CD4-positive, alpha-beta T cell treated with Interleukin-17A for 4 hours (primary cell): ENCODE measurements around the gene CEP170B.
"Not testable (repeated sequence)": the region's sequence is repeated elsewhere in the genome, so short reads cannot be mapped to it uniquely, and the experiment has no call there.

Experiments used
- DNase-seq: peaks from one replicate; pipeline ENCODE4 v3.0.0-alpha.2; 2020; ENCODE audit warnings: mixed read lengths

CEP170B gene

DNA sequence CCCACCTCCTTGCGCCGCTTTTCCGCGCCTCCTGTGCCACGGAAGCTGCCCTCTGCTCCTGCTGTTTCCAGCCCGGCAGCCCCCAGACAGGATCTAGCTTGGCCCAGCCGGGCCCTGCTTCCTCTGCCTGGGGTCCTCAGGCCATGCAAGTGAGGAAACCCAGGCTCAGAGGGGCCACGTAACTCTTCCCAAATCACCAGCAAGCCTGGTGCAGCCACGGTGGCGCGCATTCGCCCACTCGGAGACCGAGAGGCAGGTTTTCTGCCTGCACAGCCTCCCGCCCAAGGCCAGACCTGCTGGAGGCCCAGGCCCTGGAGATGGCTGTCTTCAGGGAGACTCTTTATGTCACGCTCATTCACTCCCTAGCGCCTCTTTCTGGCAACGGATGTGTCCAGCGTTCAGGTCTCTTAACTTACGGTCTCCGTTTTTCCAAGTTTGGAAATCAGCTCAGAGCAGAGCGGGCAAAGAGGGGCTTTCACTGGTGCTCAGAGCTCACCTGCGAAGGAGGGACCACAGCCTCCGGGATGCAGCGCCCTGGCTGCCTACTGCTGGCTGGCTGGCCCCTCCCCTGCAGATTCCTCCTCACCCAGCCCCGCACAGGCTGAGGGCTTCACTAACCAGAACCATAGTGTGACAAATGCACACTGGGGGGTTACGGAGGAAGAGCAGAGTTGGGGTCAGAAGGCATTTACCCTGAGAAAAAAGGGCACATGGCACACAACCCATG lies 20.6 kb upstream of the CEP170B start:
- DNase-seq, result no peak

DNA sequence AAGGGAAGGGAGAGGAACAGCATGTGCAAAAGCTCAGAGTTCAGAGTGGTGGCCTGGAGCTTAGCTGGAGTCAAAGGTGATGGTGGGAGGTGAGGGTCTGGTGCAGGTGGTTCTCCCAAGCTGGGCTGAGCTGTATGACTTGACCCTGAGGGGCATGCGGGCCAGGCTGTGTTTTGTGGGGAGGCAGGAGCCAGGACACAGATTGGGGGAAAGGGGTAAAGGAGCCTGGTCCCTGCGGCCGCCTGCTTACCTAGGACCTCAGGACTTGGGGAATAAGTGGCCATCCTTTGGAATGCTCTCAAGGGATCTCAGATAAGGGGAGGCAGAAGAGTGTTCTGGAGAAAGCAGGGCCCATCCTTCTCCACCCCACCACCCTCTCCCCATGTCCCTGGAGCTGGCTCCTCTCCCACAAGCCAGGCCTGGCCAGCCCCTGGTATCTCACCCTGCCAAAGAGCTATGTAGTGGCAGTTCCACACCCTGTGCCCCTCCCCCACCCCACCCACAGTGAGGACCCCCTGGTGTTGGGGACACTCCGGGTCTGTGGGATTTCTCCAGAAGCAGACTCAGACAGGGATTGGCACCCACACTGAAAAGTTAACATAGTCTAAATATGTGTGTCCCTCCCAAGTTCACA lies 19.9 kb upstream of the CEP170B start:
- no peak for DNase-seq

DNA sequence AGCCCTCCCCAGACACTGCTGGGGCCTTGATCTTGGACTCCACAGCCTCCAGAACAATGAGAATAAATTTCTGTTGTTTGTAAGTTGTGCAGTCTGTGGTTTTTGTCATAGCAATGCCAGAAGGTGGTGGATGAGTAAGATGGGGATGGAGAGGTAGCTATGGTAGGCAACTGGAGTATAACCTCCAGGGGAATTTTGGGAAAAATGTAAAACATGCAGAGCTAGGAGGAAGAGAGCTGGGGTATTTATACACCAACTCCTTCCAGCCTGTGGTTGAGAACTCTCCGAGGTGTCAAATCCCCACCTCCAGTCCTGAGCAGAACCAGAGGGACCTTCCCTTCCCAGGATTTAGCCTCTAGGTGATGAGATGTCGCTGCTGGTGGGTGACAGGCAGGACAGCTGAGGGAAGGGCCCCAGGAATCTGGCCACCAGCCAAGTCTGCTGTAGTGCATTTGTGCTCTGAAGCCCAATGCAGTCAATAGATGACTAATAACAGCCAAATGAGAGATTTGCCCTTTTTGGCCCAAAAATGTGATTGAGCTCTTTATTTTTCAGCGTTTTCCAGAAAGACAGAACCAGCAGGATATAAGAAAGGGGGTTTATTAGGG lies 19.1 kb upstream of the CEP170B start:
- DNase-seq, result no peak

DNA sequence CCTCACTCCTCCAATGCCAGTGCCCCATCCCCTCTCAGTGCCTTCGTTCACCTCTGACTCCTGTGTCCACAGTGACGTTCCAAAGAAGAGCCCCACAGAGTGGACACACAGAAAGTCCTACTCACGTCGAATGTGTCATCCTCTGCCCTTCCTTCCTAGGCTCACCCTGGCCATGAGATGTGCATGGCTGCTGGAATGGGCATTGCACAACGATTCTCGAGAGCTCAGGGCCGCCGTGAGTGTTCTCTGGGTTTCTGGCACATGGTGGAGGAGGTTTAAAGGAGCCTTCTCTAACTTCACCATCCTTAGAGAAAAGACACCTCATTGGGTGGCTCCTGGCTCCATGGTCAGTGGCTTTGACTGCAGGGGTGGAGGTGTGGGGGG lies 12.8 kb upstream of the CEP170B start:
- DNase-seq, result no peak

DNA sequence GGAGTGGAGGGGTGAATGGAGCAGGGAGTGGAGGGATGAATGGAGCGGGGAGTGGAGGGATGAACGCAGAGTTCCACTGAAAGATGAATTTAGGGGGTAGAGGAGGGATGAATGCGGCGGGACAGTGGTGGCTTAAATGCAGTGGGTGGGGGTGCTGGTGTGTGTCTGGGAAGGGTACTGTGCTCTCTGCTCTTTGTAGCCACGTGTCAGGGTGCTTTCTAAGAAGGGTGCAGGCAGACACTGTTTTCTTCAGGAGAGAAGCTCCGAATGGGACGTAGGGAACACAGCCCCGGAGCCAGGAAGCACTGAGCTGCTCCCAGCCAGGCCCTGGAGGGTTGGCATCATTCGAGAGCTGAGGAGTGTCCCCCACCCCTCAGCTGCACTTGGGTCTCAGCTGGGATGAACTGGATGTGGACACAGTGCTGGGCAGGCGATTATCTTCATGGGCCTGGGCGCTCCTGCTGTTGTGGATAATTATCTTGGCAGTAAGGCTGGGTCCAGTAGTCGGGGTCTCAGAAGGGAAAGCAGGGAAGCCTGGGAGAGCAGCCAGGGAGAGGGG lies 9.5 kb upstream of the CEP170B start:
- no peak for DNase-seq

DNA sequence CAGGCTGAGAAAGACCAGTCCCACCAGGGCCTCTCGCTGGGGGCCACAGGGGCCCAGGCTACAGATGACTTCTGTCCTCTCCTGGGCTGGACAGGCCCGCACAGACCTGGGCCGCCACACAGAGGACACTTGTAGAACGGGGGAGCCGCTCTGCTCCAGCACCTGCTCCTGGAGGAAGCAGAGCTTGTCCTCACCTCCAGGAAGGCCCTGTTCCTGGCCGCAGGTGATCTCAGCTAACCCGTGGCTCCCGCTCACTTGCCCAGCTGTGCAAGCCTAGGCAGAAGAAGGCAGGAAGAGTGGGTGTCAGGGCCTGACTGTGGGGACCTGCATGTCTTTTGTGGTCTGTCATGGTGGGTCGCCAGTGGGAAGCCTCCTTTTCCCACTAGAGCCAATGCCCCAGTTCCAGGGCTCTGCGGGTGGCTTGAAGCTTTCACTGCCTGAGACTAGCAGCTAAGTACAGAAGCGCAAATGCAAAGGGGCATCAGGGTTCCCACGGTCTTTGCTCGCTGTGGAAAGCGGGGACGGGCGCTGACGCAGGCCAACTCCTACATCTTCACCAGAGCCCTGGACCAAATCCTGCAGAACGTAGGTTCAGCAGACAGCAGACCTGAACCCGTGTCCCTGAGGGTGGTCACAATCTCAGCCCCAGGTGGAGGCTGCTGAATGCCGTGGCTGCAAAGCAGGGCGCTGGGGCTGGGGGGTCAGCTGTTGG lies 8.8 kb upstream of the CEP170B start:
- DNase-seq, result no peak

DNA sequence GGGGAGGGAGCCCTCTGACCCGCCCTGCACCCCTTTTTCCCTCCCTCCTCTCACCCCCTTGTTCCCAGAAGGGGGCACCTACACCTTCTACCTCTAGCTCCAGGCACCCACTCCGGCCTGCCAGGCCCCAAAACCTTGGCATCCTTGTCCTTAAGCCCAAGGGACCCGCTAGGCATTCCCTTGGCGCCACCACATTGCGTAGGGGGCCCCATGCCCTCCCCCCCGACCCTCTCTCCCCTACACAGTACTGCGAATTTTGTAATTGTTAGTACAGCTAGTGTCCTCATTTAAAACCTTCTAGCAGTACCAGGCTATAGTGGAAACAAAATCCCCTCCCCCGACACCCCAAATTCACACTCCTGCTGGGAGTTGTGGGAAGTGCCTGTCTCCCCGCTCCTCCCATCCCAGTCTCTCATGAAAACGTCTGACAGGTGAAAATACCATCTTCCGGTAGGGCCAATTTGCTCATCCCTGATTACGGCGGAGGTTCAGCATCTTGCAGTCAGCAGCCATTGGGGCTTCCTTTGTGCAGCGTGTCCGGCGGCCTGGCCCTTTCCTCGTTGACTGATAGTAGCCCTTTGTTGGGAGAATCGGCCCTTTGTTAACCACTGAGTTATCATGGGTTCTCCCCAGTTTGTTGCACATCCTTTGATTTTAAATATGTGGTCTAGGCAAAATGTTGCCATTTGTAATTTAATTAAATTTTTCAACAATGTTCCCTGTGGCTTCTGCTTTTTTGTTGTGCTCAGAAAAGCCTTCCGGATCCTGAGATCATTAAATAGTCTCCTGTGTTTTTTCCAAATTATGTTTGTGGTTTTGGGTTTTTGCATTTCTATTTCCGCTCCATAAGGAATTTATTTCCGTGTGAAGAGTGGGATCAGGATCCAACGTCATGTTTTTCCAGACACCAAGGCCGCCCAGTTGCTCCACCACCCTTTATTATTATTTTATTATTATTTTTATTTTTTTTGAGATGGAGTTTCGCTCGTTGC lies 7.9 kb upstream of the CEP170B start:
- DNase-seq, result no peak

DNA sequence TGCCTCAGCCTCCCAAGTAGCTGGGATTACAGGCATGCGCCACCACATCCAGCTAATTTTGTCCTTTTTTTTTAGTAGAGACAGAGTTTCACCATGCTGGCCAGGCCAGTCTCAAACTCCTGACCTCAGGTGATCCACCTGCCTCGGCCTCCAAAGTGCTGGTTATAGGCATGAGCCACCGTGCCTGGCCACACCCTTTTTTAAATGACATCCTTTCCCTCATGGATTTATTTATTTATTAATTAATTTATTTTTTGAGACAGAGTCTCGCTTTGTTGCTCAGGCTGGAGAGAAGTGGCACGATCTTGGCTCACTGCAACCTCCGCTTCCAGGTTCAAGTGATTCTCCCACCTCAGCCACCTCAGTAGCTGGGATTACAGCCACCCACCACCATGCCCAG lies 7.1 kb upstream of the CEP170B start:
- not testable (repeated sequence) for DNase-seq

DNA sequence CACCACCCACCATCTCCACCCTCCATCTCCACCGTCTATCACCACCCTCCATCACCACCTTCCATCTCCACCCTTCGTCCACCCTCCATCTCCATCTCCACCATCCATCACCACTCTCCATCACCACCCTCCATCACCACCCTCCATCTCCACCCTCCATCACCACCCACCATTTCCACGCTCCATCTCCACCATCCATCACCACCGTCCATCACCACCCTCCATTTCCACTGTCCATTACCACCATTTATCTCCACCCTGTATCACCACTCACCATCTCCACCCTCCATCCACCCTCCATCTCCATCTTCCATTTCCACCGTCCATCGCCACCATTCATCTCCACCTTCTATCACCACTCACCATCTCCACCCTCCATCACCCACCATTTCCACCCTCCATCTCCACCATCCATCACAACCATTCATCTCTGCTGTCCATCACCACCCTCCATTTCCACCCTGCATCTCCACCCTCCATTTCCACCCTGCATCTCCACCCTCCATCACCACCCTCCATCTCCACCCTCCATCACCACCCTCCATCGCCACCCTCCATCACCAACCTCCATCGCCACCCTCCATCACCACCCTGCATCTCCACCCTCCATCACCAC lies 6.1 kb upstream of the CEP170B start:
- DNase-seq, result no peak

DNA sequence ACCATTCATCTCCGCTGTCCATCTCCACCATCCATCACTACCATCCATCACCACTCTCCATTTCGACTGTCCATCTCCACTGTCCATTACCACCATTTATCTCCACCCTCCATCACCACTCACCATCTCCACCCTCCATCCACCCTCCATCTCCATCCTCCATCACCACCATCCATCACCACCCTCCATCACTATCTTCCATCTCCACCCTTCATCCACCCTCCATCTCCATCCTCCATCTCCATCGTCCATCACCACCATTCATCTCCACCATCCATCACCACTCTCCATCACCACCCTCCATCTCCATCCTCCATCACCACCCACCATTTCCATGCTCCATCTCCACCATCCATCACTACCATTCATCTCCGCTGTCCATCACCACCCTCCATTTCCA lies 5.2 kb upstream of the CEP170B start:
- DNase-seq, result no peak

DNA sequence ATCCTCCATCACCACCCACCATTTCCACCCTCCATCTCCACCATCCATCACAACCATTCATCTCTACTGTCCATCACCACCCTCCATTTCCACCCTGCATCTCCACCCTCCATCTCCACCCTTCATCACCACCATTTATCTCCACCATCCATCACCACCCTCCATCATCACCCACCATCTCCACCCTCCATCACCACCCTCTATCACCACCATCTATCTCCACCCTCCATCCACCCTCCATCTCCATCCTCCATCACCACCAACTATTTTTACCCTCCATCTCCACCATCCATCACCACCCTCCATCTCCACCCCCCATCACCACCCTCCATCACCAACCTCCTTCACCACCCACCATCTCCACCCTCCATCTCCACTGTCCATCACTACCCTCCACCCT lies 4.7 kb upstream of the CEP170B start:
- DNase-seq, result no peak

DNA sequence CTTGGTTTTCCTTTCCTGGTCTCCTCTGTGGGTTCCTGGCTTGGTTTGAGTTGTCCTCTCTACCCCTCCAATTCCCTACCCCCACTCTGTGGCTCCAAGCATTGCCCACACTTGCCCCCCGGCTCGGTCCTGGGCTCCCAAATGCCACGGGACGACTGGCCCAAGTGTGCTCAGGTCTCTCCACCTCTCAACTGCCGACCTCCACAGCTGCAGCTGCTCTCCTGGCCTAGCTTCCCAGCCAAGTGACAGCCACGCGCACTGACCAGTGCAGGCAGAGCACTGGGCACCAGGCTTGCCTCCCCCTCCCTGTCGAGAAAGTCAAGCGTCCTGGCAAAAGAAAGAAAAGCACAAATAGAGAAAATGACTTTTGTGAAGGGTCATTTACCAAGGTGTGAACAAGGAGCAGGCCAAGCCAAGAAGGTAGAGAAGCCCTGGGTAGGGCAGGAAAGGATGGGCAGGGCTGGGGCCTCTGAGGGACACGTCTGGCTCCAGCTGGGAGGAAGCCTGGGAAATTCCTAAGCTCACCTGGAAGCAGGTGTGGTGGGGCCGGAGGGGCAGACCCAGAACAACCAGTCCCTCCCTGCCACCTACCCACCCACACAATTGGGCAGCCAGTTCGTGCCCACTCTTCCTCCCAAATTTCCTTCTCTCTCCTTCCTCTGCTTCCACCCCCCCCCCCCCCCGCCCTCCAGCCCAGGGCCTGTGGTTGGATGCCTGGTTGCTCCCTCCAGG lies 1.8 kb upstream of the CEP170B start:
- DNase-seq, result no peak

DNA sequence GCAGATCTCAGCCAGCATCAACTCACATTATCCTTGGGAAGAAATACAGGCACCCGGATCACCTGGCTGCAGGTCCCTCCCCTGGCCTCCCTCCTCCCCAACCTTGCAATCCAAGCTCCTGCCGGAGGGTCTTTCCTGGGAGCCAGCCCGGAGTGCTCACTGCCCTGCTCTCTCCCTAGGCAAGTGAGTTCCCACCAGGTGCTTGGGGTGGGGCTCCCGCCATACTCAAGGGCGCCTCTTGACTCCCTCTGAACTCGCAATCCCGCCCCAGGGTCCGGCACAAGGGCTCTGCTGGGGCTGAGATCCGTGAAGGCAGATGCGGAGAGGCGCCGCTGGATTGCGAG lies 1.2 kb upstream of the CEP170B start:
- no peak for DNase-seq

DNA sequence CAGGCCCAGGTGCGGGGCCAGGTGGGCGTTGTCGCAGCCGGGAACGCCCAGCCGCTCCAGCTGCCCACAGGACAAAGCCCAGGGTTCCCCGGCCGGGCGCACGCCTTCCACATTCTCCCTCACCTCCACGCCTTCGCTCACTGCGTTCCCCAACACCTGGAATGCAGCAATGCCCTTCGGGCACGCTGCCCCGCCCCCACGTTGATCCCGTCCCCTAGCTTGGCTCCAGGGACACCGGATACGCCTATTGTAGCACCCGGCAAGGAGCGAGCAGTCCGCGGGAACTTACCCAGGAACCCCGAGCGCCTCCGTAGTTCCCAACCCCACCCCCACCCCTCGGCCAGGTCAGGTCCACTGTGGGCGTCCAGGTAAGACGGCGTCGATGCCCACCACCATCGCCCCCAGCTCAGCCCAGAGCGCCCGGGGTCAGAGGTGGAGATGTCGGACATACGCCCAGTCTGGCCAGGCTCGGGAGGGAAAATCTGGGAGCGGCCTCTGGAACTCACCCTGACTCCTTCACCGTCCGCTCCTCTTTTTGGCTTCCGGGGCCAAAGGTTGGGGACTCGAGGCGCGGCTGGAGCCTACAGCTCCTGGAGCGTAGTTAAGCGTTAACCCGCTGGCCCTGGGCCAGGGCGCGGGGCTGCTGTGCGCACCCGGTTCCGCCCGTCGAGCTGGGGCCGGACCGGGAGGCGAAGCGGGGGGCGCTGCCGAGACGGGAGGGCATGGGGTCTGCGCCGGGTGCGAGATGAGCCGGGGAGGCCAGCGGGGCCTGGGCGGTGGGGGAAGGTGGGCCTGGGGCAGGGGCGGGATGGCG lies 594 bp upstream of the CEP170B start:
- no peak for DNase-seq

DNA sequence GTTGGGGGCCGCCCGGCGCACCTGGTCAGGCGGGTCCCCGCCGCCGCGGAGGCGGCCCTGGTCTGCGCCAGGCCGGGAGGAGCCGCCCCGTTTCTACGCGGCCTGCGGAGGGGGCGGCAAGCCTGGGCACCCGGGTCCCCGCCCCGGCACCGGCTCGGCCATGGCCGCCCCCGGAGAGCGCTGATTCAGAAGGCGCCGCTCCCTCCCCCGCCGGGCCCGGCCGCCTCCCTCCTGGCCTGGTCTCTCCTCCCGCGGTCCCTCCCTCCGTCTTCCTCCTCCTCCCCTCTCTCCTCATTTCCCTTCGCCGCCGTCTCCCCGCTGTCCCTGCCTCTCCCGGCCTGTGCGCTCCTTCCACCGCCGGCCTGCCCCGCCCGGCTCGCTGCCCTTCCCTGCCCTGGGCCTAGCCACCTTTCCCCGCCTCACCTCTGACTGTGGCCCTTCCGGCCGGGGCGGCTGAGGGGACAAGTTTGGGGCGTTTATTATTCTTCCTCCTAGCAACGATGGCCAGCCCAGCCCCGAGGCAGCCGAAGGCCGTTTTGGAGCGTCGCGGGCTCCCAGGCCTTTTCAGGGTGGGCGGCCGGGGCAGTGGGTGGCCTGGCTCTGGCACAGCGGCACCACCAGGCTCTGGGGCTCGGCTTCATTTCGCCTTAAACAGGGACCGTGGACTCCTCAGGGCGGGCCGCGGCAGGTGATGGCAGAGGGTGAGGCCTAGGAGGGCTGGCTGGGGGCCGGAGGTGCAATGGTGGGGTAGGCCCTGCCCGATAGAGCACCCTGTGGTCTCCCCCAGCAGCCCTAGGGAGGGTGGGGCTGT lies 768 bp downstream of the CEP170B start:
- DNase-seq, result peak; percentile 51

DNA sequence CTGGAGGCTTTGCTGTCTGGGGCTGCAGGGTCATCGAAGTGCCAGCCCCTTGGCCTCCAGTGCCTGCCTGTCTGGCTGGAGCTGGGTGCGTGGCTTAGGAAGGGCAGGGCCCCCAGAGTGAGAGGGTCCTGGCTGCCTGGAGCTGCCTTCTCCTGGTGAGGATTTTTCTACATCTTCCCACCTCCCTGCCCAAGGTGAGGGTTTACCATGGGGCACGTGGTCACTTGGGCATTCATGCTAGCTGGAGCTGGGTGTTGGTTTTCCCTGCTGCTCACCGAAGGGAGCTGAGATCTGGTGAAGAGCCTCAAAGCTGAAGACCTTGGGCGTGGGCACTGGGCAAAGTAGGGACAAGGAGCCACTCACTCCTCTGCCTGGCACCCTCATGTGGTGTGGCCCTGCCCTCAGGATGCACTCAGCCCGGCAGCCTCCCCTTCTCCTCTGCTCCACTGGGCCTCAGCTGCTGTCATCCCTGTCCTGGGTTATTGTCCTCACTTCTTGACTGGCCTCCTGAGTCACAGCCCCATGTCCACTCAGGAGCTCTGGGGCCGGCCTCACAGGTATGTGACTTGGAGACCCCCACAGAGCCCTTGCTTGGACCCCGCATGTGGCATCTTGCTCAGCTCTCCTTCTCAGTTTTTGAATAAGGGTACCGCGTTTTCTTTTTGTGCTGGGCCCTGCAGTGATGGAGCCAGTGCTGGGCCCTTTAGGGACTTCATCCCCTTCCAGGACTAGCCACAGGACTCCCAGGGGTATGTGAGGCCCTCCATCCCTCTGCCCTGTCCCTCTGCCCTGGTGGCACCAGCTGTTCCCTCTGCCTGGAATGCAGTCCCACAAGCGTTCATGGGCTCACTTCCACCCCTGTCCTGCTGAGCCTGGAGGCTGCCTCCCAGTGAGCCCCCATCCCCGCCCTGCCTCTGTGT lies 1.6 kb downstream of the CEP170B start:
- no peak for DNase-seq

DNA sequence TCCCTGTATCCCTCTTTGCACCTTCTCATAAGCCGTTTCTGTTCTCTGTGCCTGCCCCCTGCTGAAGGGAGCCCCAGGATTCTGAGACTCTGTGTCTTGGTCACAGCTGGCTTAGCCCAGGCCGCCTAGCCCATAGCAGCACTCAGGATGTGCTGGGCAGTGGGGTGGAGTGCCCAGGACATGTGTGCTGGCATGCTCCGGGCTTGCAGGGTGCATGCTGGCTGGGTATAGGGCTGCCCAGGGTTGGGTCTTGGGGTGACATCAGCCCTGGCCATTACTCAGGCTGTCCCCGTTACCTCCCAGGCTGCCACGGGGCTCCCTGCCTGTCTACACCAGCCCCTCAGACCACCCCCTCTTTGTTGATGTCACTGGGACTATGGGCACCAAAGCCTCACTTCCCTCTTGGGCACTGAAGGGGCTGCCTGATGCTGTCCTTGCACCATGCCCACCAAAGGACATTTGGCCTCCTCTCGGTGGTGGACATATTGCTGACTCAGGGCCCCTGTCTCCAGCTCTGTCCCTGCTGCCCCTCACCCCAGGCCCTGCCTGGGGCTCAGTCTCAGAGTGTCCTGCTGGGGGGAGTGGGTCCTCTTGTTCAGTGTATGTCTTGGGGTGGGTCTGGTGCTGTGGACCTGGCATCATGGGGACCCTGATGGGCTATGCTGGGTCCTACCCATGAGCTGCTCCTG lies 2.4 kb downstream of the CEP170B start:
- no peak for DNase-seq
